WERI-Rb-1 (cell line): ENCODE results near the gene IER3IP1.

Experiments
- DNase-seq: peaks from one replicate; pipeline ENCODE4 v3.0.0-alpha.2; 2020
- H3K27ac ChIP-seq: fragments of 250-450 bp; sonication (Bioruptor Pico); 2 replicates; pipeline ENCODE4 v1.5.1; 2020; ENCODE audit warnings: mild to moderate bottlenecking, moderate library complexity
- H3K27me3 ChIP-seq: fragments of 250-450 bp; sonication (Bioruptor Pico); 2 replicates; pipeline ENCODE4 v1.5.1; 2021; ENCODE audit warnings: mild to moderate bottlenecking, low read depth, moderate library complexity; ENCODE audit not compliant: insufficient read depth, severe bottlenecking
- H3K36me3 ChIP-seq: fragments of 250-450 bp; sonication (Bioruptor Pico); 2 replicates; pipeline ENCODE4 v1.5.1; 2020; ENCODE audit warnings: mild to moderate bottlenecking, moderate library complexity
- H3K4me3 ChIP-seq: 2 replicates; pipeline ENCODE4 v1.5.1; 2011; ENCODE audit warnings: low read depth, mild to moderate bottlenecking, control low read depth, low read length
- H3K9me3 ChIP-seq: fragments of 250-450 bp; sonication (Bioruptor Pico); 2 replicates; pipeline ENCODE4 v1.5.1; 2021; ENCODE audit warnings: mild to moderate bottlenecking, moderate library complexity; ENCODE audit not compliant: severe bottlenecking
- TF ChIP-seq, protein P1 (sequence below): IDR thresholded peaks from 2 replicates; pipeline ENCODE4 v1.5.1; 2011; ENCODE audit warnings: low read depth, mild to moderate bottlenecking, control low read depth, inconsistent platforms, low read length

Gene IER3IP1, protein sequence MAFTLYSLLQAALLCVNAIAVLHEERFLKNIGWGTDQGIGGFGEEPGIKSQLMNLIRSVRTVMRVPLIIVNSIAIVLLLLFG

GRCh38 chr18:47175898-47176575 lies at the start of gene IER3IP1:
TSS of gene IER3IP1 (minus strand) at chr18:47176364. CDS start at chr18:47176277, 87 bp downstream.
- H3K36me3 ChIP-seq: peaks cover 27% of the 10 kb centered on the region
- DNase-seq: peak; percentile 98
- no peaks in the 10 kb centered on the region for H3K27me3 ChIP-seq
- TF ChIP-seq, protein P1, sequence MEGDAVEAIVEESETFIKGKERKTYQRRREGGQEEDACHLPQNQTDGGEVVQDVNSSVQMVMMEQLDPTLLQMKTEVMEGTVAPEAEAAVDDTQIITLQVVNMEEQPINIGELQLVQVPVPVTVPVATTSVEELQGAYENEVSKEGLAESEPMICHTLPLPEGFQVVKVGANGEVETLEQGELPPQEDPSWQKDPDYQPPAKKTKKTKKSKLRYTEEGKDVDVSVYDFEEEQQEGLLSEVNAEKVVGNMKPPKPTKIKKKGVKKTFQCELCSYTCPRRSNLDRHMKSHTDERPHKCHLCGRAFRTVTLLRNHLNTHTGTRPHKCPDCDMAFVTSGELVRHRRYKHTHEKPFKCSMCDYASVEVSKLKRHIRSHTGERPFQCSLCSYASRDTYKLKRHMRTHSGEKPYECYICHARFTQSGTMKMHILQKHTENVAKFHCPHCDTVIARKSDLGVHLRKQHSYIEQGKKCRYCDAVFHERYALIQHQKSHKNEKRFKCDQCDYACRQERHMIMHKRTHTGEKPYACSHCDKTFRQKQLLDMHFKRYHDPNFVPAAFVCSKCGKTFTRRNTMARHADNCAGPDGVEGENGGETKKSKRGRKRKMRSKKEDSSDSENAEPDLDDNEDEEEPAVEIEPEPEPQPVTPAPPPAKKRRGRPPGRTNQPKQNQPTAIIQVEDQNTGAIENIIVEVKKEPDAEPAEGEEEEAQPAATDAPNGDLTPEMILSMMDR: no peak
- peak within 1 kb of the TSS; percentile 99 for H3K4me3 ChIP-seq
- H3K27ac ChIP-seq: peak within 1 kb of the TSS; percentile 98
- H3K9me3 ChIP-seq: no peaks in the 10 kb centered on the region

GRCh38 chr18:47215554-47216138 lies 39.5 kb upstream of the IER3IP1 start:
- TF ChIP-seq, protein P1: peak; percentile 81
- H3K9me3 ChIP-seq: no peaks in the 10 kb centered on the region
- peak; percentile 59 for DNase-seq
- H3K36me3 ChIP-seq: no peaks in the 10 kb centered on the region
- H3K27ac ChIP-seq: no peak overlapping the region
- H3K4me3 ChIP-seq: no peak overlapping the region
- no peaks in the 10 kb centered on the region for H3K27me3 ChIP-seq

DNA sequence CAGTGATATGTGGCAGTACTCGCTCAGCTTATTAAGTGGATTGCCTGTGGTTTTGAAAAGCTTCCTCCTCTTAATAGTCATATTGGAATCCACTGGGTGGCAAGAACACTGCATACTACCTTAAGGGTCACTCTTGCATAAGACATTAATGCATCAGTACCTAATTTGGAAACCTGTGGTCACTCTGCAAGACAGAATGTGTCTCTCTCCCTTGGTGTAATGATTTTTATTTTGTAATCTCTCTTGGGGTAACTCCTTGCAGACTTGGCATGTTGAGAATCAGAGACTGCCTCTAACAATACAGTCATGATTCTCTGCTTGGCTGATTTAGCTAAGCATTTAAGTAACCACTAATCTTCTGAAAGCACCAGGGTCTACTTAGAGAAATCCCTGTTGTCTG lies 33.0 kb upstream of the IER3IP1 start:
- Histone ChIP-seq H3K4me3 (peak overlapping the region; percentile 28), H3K27me3 (no peaks in the 10 kb centered on the region), H3K27ac (peak overlapping the region; percentile 67), H3K36me3 (no peaks in the 10 kb centered on the region), H3K9me3 (no peaks in the 10 kb centered on the region)
- TF ChIP-seq, protein P1: no peak
- DNase-seq: peak; percentile 45

GRCh38 chr18:47206945-47207637 lies 30.9 kb upstream of the IER3IP1 start:
- Histone ChIP-seq H3K36me3 (no peaks in the 10 kb centered on the region), H3K27ac (no peak overlapping the region), H3K27me3 (no peaks in the 10 kb centered on the region), H3K4me3 (no peak overlapping the region), H3K9me3 (no peaks in the 10 kb centered on the region)
- DNase-seq: no peak
- TF ChIP-seq, protein P1: no peak

DNA sequence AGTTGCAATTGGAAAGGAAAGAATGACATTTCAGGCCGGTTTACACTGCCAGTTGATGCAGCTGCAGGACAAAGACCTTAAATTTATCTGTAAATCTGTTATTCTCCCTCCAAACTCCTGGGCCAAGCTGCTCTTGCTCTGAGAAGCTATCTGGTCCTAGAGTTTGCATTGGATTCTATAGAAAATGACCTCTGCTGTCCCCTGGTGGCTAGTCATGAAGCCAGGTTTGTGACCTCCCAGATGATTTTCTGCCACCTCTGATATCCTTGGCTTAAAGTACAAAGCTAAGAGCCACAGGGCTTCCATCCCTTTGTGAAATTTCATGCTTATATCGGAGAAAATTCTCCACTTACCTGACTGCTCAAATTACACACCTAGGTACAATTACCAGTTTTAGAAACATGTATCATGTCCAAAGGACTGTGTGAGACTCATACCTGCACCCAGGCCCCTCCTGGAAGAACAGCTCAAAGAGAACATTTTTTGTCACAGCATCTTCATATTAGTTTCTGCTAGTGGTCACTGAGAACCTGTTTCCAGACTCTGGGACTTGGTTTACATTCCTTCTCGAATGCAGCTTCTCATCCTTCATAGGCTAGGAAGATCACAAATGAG lies 28.9 kb upstream of the IER3IP1 start:
- DNase-seq: peak; percentile 66
- TF ChIP-seq, protein P1: peak; percentile 91
- no peaks in the 10 kb centered on the region for H3K27me3 ChIP-seq
- no peak overlapping the region for H3K4me3 ChIP-seq
- H3K9me3 ChIP-seq: no peaks in the 10 kb centered on the region
- H3K27ac ChIP-seq: no peak overlapping the region
- H3K36me3 ChIP-seq: no peaks in the 10 kb centered on the region
